DOHH2 (cell line): Measurements from ENCODE around the gene IGFBP2.

Experiments used
- H3F3A ChIP-seq: fragments of 200-600 bp; sonication (generic), shearing (Covaris generic); 2 replicates; pipeline ENCODE4 v1.6.0; 2016; ENCODE audit warnings: antibody characterized with exemption, mild to moderate bottlenecking; ENCODE audit not compliant: control insufficient read depth, insufficient read depth
- H3K27ac ChIP-seq: fragments of 200-600 bp; sonication (generic); 2 replicates; pipeline ENCODE4 v1.5.1; 2014; ENCODE audit warnings: low read depth, mild to moderate bottlenecking, low read length, moderate library complexity
- H3K27me3 ChIP-seq: fragments of 200-600 bp; sonication (generic); 2 replicates; pipeline ENCODE4 v1.6.1; 2014; ENCODE audit warnings: mild to moderate bottlenecking, low read length, mixed read lengths; ENCODE audit not compliant: control insufficient read depth
- H3K36me3 ChIP-seq: fragments of 200-600 bp; sonication (generic); 2 replicates; pipeline ENCODE4 v1.6.1; 2014; ENCODE audit warnings: mild to moderate bottlenecking, low read length, moderate library complexity, mixed read lengths; ENCODE audit not compliant: control insufficient read depth
- H3K4me1 ChIP-seq: fragments of 200-600 bp; sonication (generic); 2 replicates; pipeline ENCODE4 v1.6.1; 2014; ENCODE audit warnings: mild to moderate bottlenecking, low read length, mixed read lengths; ENCODE audit not compliant: control insufficient read depth
- H3K4me2 ChIP-seq: fragments of 200-600 bp; sonication (generic); 2 replicates; pipeline ENCODE4 v1.6.0; 2014; ENCODE audit warnings: mild to moderate bottlenecking, low read length, moderate library complexity
- H3K4me3 ChIP-seq: fragments of 200-600 bp; sonication (generic); 2 replicates; pipeline ENCODE4 v1.5.1; 2014; ENCODE audit warnings: mild to moderate bottlenecking, low read length, mixed read lengths
- H3K79me2 ChIP-seq: fragments of 200-600 bp; sonication (generic); 2 replicates; pipeline ENCODE4 v1.6.1; 2014; ENCODE audit warnings: mild to moderate bottlenecking, low read length, mixed read lengths; ENCODE audit not compliant: control insufficient read depth
- H3K9me2 ChIP-seq: fragments of 200-600 bp; sonication (generic); replicated peaks from 2 replicates; pipeline ENCODE4 v1.6.1; 2014; ENCODE audit warnings: mild to moderate bottlenecking, low read length, mixed read lengths; ENCODE audit not compliant: control insufficient read depth
- H3K9me3 ChIP-seq: fragments of 200-600 bp; sonication (generic); 2 replicates; pipeline ENCODE4 v1.6.1; 2014; ENCODE audit warnings: antibody characterized with exemption, low read length, mixed read lengths; ENCODE audit not compliant: control insufficient read depth, insufficient read depth
- H4K20me1 ChIP-seq: fragments of 200-600 bp; sonication (generic); 2 replicates; pipeline ENCODE4 v1.6.0; 2014; ENCODE audit warnings: low read depth, mild to moderate bottlenecking, antibody characterized with exemption, low read length, moderate library complexity; ENCODE audit not compliant: control insufficient read depth, insufficient read depth
- CTCF ChIP-seq: fragments of 200-600 bp; sonication (generic); IDR thresholded peaks from one replicate; pipeline ENCODE4 v1.5.1; 2014; ENCODE audit warnings: antibody characterized with exemption, mild to moderate bottlenecking, low read depth, low read length; ENCODE audit not compliant: poor library complexity, severe bottlenecking
- EZH2phosphoT487 ChIP-seq: fragments of 200-600 bp; sonication (generic); IDR thresholded peaks from 2 replicates; pipeline ENCODE4 v1.6.1; 2017; ENCODE audit warnings: borderline replicate concordance, mild to moderate bottlenecking, antibody characterized with exemption, low read length, moderate library complexity, mixed read lengths

Gene IGFBP2

GRCh38 chr2:216603010-216603883 is 30.0 kb upstream of the IGFBP2 start:
- Histone ChIP-seq H3K4me1 (peaks cover 63% of the 10 kb centered on the region), H3K27ac (no peak overlapping the region), H3K27me3 (no peaks in the 10 kb centered on the region), H3K4me3 (peak overlapping the region; percentile 14; the same call in 1 of the 2 replicates), H3K9me3 (0 out of 2 replicates have a peak, but pooled peaks cover 4% of the 10 kb centered on the region), H3F3A (peaks cover 3% of the 10 kb centered on the region; the same call in 1 of the 2 replicates), H3K4me2 (peak overlapping the region; percentile 33), H3K36me3 (no peaks in the 10 kb centered on the region), H3K9me2 (no peaks in the 10 kb centered on the region), H3K79me2 (no peaks in the 10 kb centered on the region), H4K20me1 (no peaks in the 10 kb centered on the region)
- no peak for TF ChIP-seq CTCF
- no peak for TF ChIP-seq EZH2phosphoT487

GRCh38 chr2:216603884-216604245 is 29.4 kb upstream of the IGFBP2 start:
- H3K27ac ChIP-seq: no peak overlapping the region
- TF ChIP-seq EZH2phosphoT487 (no peak), CTCF (no peak)

GRCh38 chr2:216604458-216604857 is 28.8 kb upstream of the IGFBP2 start:
- H3K9me2 ChIP-seq: no peaks in the 10 kb centered on the region
- H3K9me3 ChIP-seq: 0 out of 2 replicates have a peak, but pooled peaks cover 4% of the 10 kb centered on the region
- peak overlapping the region; percentile 24 for H3K4me2 ChIP-seq
- H3K27me3 ChIP-seq: no peaks in the 10 kb centered on the region
- peaks cover 66% of the 10 kb centered on the region for H3K4me1 ChIP-seq
- H3K36me3 ChIP-seq: no peaks in the 10 kb centered on the region
- peaks cover 3% of the 10 kb centered on the region; the same call in 1 of the 2 replicates for H3F3A ChIP-seq
- no peak overlapping the region for H3K27ac ChIP-seq
- H4K20me1 ChIP-seq: no peaks in the 10 kb centered on the region
- H3K79me2 ChIP-seq: no peaks in the 10 kb centered on the region
- H3K4me3 ChIP-seq: no peak overlapping the region
- TF ChIP-seq CTCF (no peak), EZH2phosphoT487 (no peak)

More at GRCh38 chr2:216603884-216604245, 29.4 kb upstream of the IGFBP2 start:
- no peaks in the 10 kb centered on the region for H3K9me2 ChIP-seq
- no peaks in the 10 kb centered on the region for H4K20me1 ChIP-seq
- no peaks in the 10 kb centered on the region for H3K79me2 ChIP-seq
- H3K4me1 ChIP-seq: peaks cover 66% of the 10 kb centered on the region
- no peak overlapping the region for H3K4me3 ChIP-seq
- H3K9me3 ChIP-seq: 0 out of 2 replicates have a peak, but pooled peaks cover 4% of the 10 kb centered on the region
- peaks cover 3% of the 10 kb centered on the region; the same call in 1 of the 2 replicates for H3F3A ChIP-seq
- peak overlapping the region; percentile 24 for H3K4me2 ChIP-seq
- no peaks in the 10 kb centered on the region for H3K27me3 ChIP-seq
- H3K36me3 ChIP-seq: no peaks in the 10 kb centered on the region
